ENCODE results near the gene LGR6.
A peak's percentile ranks its signal among the peaks of the same experiment; 100 is the strongest.
"Not testable (repeated sequence)": the region's sequence is repeated elsewhere in the genome, so short reads cannot be mapped to it uniquely, and the experiment has no call there.

LGR6 gene

GRCh38 chr1:202223121-202223860 lies 29.7 kb downstream of the LGR6 start:
- no peak for DNase-seq (ENCODE audit: low spot score)

GRCh38 chr1:202224453-202224852 lies 30.9 kb downstream of the LGR6 start:
- DNase-seq (ENCODE audit: low spot score) = no peak

- DNase-seq (ENCODE audit: low spot score) = no peak
Observed at GRCh38 chr1:202225131-202225530, 31.5 kb downstream of the LGR6 start.

GRCh38 chr1:202227053-202227672 lies 33.6 kb downstream of the LGR6 start:
- DNase-seq (ENCODE audit: low spot score) = no peak

GRCh38 chr1:202227997-202228401 lies 34.4 kb downstream of the LGR6 start:
- DNase-seq (ENCODE audit: low spot score) = no peak

GRCh38 chr1:202228484-202229122 lies 35.0 kb downstream of the LGR6 start:
- no peak for DNase-seq (ENCODE audit: low spot score)

GRCh38 chr1:202229376-202229775 lies 35.8 kb downstream of the LGR6 start:
- no peak for DNase-seq (ENCODE audit: low spot score)

GRCh38 chr1:202230061-202230938 lies 36.7 kb downstream of the LGR6 start:
- no peak for DNase-seq (ENCODE audit: low spot score)

- no peak for DNase-seq (ENCODE audit: low spot score)
Observed at GRCh38 chr1:202230939-202231645, 37.5 kb downstream of the LGR6 start.

- no peak for DNase-seq (ENCODE audit: low spot score)
Observed at GRCh38 chr1:202233171-202233570, 39.6 kb downstream of the LGR6 start.

GRCh38 chr1:202233804-202234203 lies 40.2 kb downstream of the LGR6 start:
- DNase-seq (ENCODE audit: low spot score) = no peak

GRCh38 chr1:202234331-202235002 lies 40.9 kb downstream of the LGR6 start:
- DNase-seq (ENCODE audit: low spot score) = no peak

GRCh38 chr1:202235003-202235660 lies 41.5 kb downstream of the LGR6 start:
- DNase-seq (ENCODE audit: low spot score) = no peak

- peak; percentile 95 for DNase-seq (ENCODE audit: low spot score)
Observed at GRCh38 chr1:202235856-202236837, 42.5 kb downstream of the LGR6 start.

- peak; percentile 80 for DNase-seq (ENCODE audit: low spot score)
Observed at GRCh38 chr1:202237052-202237451, 43.5 kb downstream of the LGR6 start.

- DNase-seq (ENCODE audit: low spot score) = no peak
Observed at GRCh38 chr1:202238914-202239313, 45.3 kb downstream of the LGR6 start.

- DNase-seq (ENCODE audit: low spot score) = not testable (repeated sequence)
Observed at GRCh38 chr1:202240226-202240625, 46.6 kb downstream of the LGR6 start.

- no peak for DNase-seq (ENCODE audit: low spot score)
Observed at GRCh38 chr1:202240956-202241355, 47.4 kb downstream of the LGR6 start.

GRCh38 chr1:202241376-202242079 lies 47.9 kb downstream of the LGR6 start:
- no peak for DNase-seq (ENCODE audit: low spot score)

Measured in RKO (cell line).